Measurements from ENCODE around the gene STX1A.

The STX1A gene

DNA sequence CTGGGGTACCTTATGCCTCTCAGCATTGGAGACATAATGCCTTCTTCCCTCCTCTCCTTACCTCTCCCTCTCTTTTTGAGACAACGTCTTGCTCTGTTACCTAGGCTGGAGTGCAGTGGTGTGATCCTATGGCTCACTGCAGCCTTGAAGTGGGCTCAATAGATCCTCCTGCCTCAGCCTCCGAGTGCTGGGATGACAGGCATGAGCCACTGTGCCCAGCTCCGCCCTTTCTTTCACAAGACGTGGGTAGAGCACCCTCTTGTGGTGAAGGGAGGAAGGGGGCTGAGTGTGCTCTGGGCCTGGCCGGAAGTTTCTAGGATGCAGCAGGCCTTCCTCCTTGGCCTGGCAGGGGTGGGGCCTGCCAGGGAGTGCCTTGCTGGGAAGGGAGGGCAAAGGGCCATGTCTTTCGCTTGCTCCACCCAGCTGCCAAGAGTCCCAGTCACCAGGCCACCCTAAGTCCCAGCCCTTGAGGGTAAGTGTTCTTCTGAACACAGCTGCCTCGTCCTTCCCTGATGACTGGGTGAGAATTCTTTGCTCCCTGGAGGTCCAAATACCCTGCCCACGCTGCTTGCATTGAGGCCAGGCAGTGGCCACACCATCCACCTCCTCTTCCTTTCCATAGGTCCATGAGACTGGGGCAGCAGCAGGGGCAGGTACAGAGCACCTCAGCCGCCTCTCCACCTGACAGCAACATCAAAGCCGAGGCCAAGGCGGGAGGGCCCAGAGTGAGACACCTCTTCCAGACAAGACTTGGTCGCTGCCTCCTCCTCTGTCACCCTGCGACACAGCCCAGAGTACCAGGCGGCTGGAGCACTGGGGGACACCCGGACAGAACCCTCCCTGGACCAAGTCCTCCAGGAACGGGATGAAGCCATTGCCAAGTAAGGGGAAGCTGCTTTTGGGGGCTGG, 15.4 kb upstream of the STX1A start (continued):
- no peak for TF ChIP-seq OVOL3 (tag by site-specific recombination; IDR thresholded peaks at IDR 0.05)
- TF ChIP-seq KLF7 (tag by site-specific recombination; IDR thresholded peaks at IDR 0.05; ENCODE audit: borderline replicate concordance) = no peak; the same call in 1 of the 2 replicates
- TF ChIP-seq, protein P1, sequence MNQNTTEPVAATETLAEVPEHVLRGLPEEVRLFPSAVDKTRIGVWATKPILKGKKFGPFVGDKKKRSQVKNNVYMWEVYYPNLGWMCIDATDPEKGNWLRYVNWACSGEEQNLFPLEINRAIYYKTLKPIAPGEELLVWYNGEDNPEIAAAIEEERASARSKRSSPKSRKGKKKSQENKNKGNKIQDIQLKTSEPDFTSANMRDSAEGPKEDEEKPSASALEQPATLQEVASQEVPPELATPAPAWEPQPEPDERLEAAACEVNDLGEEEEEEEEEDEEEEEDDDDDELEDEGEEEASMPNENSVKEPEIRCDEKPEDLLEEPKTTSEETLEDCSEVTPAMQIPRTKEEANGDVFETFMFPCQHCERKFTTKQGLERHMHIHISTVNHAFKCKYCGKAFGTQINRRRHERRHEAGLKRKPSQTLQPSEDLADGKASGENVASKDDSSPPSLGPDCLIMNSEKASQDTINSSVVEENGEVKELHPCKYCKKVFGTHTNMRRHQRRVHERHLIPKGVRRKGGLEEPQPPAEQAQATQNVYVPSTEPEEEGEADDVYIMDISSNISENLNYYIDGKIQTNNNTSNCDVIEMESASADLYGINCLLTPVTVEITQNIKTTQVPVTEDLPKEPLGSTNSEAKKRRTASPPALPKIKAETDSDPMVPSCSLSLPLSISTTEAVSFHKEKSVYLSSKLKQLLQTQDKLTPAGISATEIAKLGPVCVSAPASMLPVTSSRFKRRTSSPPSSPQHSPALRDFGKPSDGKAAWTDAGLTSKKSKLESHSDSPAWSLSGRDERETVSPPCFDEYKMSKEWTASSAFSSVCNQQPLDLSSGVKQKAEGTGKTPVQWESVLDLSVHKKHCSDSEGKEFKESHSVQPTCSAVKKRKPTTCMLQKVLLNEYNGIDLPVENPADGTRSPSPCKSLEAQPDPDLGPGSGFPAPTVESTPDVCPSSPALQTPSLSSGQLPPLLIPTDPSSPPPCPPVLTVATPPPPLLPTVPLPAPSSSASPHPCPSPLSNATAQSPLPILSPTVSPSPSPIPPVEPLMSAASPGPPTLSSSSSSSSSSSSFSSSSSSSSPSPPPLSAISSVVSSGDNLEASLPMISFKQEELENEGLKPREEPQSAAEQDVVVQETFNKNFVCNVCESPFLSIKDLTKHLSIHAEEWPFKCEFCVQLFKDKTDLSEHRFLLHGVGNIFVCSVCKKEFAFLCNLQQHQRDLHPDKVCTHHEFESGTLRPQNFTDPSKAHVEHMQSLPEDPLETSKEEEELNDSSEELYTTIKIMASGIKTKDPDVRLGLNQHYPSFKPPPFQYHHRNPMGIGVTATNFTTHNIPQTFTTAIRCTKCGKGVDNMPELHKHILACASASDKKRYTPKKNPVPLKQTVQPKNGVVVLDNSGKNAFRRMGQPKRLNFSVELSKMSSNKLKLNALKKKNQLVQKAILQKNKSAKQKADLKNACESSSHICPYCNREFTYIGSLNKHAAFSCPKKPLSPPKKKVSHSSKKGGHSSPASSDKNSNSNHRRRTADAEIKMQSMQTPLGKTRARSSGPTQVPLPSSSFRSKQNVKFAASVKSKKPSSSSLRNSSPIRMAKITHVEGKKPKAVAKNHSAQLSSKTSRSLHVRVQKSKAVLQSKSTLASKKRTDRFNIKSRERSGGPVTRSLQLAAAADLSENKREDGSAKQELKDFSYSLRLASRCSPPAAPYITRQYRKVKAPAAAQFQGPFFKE (tag by site-specific recombination; IDR thresholded peaks at IDR 0.05; ENCODE audit: borderline replicate concordance) = no peak
- TF ChIP-seq ZNF2 (tag by site-specific recombination; IDR thresholded peaks at IDR 0.05) = peak; percentile 74
- TF ChIP-seq, protein P2, sequence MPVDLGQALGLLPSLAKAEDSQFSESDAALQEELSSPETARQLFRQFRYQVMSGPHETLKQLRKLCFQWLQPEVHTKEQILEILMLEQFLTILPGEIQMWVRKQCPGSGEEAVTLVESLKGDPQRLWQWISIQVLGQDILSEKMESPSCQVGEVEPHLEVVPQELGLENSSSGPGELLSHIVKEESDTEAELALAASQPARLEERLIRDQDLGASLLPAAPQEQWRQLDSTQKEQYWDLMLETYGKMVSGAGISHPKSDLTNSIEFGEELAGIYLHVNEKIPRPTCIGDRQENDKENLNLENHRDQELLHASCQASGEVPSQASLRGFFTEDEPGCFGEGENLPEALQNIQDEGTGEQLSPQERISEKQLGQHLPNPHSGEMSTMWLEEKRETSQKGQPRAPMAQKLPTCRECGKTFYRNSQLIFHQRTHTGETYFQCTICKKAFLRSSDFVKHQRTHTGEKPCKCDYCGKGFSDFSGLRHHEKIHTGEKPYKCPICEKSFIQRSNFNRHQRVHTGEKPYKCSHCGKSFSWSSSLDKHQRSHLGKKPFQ (tag by site-specific recombination; IDR thresholded peaks at IDR 0.05) = 0 out of 2 replicates have a peak, but pooled peaks have one; percentile 36
- TF ChIP-seq, protein P3, sequence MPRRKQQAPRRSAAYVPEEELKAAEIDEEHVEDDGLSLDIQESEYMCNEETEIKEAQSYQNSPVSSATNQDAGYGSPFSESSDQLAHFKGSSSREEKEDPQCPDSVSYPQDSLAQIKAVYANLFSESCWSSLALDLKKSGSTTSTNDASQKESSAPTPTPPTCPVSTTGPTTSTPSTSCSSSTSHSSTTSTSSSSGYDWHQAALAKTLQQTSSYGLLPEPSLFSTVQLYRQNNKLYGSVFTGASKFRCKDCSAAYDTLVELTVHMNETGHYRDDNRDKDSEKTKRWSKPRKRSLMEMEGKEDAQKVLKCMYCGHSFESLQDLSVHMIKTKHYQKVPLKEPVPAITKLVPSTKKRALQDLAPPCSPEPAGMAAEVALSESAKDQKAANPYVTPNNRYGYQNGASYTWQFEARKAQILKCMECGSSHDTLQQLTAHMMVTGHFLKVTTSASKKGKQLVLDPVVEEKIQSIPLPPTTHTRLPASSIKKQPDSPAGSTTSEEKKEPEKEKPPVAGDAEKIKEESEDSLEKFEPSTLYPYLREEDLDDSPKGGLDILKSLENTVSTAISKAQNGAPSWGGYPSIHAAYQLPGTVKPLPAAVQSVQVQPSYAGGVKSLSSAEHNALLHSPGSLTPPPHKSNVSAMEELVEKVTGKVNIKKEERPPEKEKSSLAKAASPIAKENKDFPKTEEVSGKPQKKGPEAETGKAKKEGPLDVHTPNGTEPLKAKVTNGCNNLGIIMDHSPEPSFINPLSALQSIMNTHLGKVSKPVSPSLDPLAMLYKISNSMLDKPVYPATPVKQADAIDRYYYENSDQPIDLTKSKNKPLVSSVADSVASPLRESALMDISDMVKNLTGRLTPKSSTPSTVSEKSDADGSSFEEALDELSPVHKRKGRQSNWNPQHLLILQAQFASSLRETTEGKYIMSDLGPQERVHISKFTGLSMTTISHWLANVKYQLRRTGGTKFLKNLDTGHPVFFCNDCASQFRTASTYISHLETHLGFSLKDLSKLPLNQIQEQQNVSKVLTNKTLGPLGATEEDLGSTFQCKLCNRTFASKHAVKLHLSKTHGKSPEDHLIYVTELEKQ (tag by site-specific recombination; IDR thresholded peaks at IDR 0.05; ENCODE audit: borderline replicate concordance) = no peak
- TF ChIP-seq ZNF404 (tag by site-specific recombination; IDR thresholded peaks at IDR 0.05) = no peak
- TF ChIP-seq, protein P4, sequence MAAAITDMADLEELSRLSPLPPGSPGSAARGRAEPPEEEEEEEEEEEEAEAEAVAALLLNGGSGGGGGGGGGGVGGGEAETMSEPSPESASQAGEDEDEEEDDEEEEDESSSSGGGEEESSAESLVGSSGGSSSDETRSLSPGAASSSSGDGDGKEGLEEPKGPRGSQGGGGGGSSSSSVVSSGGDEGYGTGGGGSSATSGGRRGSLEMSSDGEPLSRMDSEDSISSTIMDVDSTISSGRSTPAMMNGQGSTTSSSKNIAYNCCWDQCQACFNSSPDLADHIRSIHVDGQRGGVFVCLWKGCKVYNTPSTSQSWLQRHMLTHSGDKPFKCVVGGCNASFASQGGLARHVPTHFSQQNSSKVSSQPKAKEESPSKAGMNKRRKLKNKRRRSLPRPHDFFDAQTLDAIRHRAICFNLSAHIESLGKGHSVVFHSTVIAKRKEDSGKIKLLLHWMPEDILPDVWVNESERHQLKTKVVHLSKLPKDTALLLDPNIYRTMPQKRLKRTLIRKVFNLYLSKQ (tag by site-specific recombination; IDR thresholded peaks at IDR 0.05; ENCODE audit: borderline replicate concordance) = no peak
- TF ChIP-seq, protein P5, sequence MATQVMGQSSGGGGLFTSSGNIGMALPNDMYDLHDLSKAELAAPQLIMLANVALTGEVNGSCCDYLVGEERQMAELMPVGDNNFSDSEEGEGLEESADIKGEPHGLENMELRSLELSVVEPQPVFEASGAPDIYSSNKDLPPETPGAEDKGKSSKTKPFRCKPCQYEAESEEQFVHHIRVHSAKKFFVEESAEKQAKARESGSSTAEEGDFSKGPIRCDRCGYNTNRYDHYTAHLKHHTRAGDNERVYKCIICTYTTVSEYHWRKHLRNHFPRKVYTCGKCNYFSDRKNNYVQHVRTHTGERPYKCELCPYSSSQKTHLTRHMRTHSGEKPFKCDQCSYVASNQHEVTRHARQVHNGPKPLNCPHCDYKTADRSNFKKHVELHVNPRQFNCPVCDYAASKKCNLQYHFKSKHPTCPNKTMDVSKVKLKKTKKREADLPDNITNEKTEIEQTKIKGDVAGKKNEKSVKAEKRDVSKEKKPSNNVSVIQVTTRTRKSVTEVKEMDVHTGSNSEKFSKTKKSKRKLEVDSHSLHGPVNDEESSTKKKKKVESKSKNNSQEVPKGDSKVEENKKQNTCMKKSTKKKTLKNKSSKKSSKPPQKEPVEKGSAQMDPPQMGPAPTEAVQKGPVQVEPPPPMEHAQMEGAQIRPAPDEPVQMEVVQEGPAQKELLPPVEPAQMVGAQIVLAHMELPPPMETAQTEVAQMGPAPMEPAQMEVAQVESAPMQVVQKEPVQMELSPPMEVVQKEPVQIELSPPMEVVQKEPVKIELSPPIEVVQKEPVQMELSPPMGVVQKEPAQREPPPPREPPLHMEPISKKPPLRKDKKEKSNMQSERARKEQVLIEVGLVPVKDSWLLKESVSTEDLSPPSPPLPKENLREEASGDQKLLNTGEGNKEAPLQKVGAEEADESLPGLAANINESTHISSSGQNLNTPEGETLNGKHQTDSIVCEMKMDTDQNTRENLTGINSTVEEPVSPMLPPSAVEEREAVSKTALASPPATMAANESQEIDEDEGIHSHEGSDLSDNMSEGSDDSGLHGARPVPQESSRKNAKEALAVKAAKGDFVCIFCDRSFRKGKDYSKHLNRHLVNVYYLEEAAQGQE (tag by site-specific recombination; IDR thresholded peaks at IDR 0.05) = no peak
- no peak for TF ChIP-seq ZNF202 (tag by site-specific recombination; IDR thresholded peaks at IDR 0.05; ENCODE audit: borderline replicate concordance)
- no peak for TF ChIP-seq ZNF37A (tag by site-specific recombination; IDR thresholded peaks at IDR 0.05)
- TF ChIP-seq, protein P6, sequence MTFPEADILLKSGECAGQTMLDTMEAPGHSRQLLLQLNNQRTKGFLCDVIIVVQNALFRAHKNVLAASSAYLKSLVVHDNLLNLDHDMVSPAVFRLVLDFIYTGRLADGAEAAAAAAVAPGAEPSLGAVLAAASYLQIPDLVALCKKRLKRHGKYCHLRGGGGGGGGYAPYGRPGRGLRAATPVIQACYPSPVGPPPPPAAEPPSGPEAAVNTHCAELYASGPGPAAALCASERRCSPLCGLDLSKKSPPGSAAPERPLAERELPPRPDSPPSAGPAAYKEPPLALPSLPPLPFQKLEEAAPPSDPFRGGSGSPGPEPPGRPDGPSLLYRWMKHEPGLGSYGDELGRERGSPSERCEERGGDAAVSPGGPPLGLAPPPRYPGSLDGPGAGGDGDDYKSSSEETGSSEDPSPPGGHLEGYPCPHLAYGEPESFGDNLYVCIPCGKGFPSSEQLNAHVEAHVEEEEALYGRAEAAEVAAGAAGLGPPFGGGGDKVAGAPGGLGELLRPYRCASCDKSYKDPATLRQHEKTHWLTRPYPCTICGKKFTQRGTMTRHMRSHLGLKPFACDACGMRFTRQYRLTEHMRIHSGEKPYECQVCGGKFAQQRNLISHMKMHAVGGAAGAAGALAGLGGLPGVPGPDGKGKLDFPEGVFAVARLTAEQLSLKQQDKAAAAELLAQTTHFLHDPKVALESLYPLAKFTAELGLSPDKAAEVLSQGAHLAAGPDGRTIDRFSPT (tag by site-specific recombination; IDR thresholded peaks at IDR 0.05) = no peak
- TF ChIP-seq ZNF10 (tag by site-specific recombination; IDR thresholded peaks at IDR 0.05) = no peak
- TF ChIP-seq, protein P7, sequence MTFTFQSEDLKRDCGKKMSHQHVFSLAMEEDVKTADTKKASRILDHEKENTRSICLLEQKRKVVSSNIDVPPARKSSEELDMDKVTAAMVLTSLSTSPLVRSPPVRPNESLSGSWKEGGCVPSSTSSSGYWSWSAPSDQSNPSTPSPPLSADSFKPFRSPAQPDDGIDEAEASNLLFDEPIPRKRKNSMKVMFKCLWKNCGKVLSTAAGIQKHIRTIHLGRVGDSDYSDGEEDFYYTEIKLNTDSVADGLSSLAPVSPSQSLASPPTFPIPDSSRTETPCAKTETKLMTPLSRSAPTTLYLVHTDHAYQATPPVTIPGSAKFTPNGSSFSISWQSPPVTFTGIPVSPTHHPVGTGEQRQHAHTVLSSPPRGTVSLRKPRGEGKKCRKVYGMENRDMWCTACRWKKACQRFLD (tag by site-specific recombination; IDR thresholded peaks at IDR 0.05) = no peak
- no peak for TF ChIP-seq ZNF423 (tag by site-specific recombination; IDR thresholded peaks at IDR 0.05)
- peak; percentile 42; the same call in 1 of the 2 replicates for TF ChIP-seq ZNF629 (tag by site-specific recombination; IDR thresholded peaks at IDR 0.05)
- peak; percentile 70; the same call in 1 of the 2 replicates for TF ChIP-seq TRIM28 (IDR thresholded peaks at IDR 0.05; ENCODE audit: borderline replicate concordance, low read length)

All from HEK293 (cell line).